Natural killer cell (primary cell): ENCODE measurements around the gene PPP2R5B. TPM values are rescaled to one million over a fixed set of nuclear protein-coding genes. Genes with fewer than 3 reads are reported as not detected.

ENCODE experiments used
- ATAC-seq, 3 donors: fragments of 150-1000 bp in 2 of 3; fragments of 200-7000 bp in 1 of 3; cut with Tn5 transposase; 1 replicate in 1 of 3; 2 replicates in 2 of 3; pipeline ENCODE4 v1.10.0; 2021; ENCODE audit warnings: mild to moderate bottlenecking in 2 of 3, moderate library complexity in 2 of 3
- DNase-seq, 2 donors: peaks; one replicate each; pipeline versions ENCODE4 v3.0.0 to v3.0.0-alpha.2; 2013 to 2021; ENCODE audit warnings: mixed read lengths in 1 of 2
- H3K27ac ChIP-seq: one replicate; pipeline ENCODE4 v1.5.1; 2013; ENCODE audit warnings: mild to moderate bottlenecking, low read length
- H3K27me3 ChIP-seq: one replicate; pipeline ENCODE4 v1.6.1; 2013; ENCODE audit warnings: low read length; ENCODE audit not compliant: control insufficient read depth, insufficient read depth
- H3K36me3 ChIP-seq: one replicate; pipeline ENCODE4 v1.6.1; 2013; ENCODE audit warnings: low read length; ENCODE audit not compliant: control insufficient read depth, insufficient read depth
- H3K4me1 ChIP-seq: one replicate; pipeline ENCODE4 v1.6.1; 2013; ENCODE audit warnings: low read length; ENCODE audit not compliant: control insufficient read depth, insufficient read depth
- H3K4me3 ChIP-seq: one replicate; pipeline ENCODE4 v1.5.1; 2013; ENCODE audit warnings: low read length
- H3K9me3 ChIP-seq: one replicate; pipeline ENCODE4 v1.6.1; 2013; ENCODE audit warnings: low read length; ENCODE audit not compliant: control insufficient read depth, insufficient read depth
- H3K27ac Mint-ChIP-seq, 2 donors: one replicate each; pipeline ENCODE4 v1.8.0; 2022; ENCODE audit warnings: mild to moderate bottlenecking in 2 of 2, mixed read lengths in 2 of 2, moderate library complexity in 1 of 2
- H3K27me3 Mint-ChIP-seq, 2 donors: one replicate each; pipeline ENCODE4 v1.8.0; 2022; ENCODE audit warnings: low read depth in 2 of 2, mixed read lengths in 2 of 2
- H3K36me3 Mint-ChIP-seq: one replicate; pipeline ENCODE4 v1.8.0; 2022; ENCODE audit warnings: mixed read lengths
- H3K4me1 Mint-ChIP-seq, 2 donors: one replicate each; pipeline ENCODE4 v1.8.0; 2022; ENCODE audit warnings: mixed read lengths in 2 of 2
- H3K4me3 Mint-ChIP-seq: one replicate; pipeline ENCODE4 v1.8.0; 2022; ENCODE audit warnings: mild to moderate bottlenecking, moderate library complexity, mixed read lengths
- H3K9me3 Mint-ChIP-seq, 2 donors: one replicate each; pipeline ENCODE4 v1.8.0; 2022; ENCODE audit warnings: mixed read lengths in 2 of 2
- CTCF ChIP-seq: fragments of 200-600 bp; IDR thresholded peaks from one replicate; pipeline ENCODE4 v1.8.0; 2022; ENCODE audit warnings: antibody characterized with exemption
- WGBS: methylation state at CpG from one replicate; pipeline ENCODE4 v1.1.7; 2013; ENCODE audit warnings: missing lambda C conversion rate; ENCODE audit not compliant: insufficient coverage; 5-methylcytosine and 5-hydroxymethylcytosine counted together
- intact Hi-C: fragments of 100-400 bp; cut with micrococcal nuclease; formaldehyde crosslinking; loops from one replicate; pipeline ENCODE4 v1.14.2; 2022
- total RNA-seq, 4 donors: library from RNA; stranded (reverse); fragments of 120-200 nt in 1 of 4; gene quantifications; one replicate each; pipeline versions ENCODE4 v1.2.3 to v1.2.4, GENCODE V29; 2013 to 2022

PPP2R5B gene
- 10 to 100 TPM; 27.8 to 31.5 (median 28.5) TPM for total RNA-seq
- 10.1 TPM for total RNA-seq (2013)

GRCh38 chr11:64923944-64924909 lies at the start of gene PPP2R5B:
PPP2R5B (plus strand) TSS chr11:64924689; CDS start chr11:64925735, 1,046 bp downstream.
- peak within 1 kb of the TSS; percentile 53 for H3K4me3 ChIP-seq
- intact Hi-C loops: no loop called here
- Mint-ChIP-seq H3K36me3 (no peaks in the 10 kb centered on the region), H3K27ac (peak within 1 kb of the TSS; percentile 95 to 99), H3K9me3 (no peaks in the 10 kb centered on the region), H3K4me1 (peaks cover 5 to 23% of the 10 kb centered on the region in 2 donors), H3K27me3 (no peaks in the 10 kb centered on the region), H3K4me3 (peak within 1 kb of the TSS; percentile 97)
- H3K9me3 ChIP-seq: no peaks in the 10 kb centered on the region
- H3K4me1 ChIP-seq: peaks cover 25% of the 10 kb centered on the region
- H3K27ac ChIP-seq: peak within 1 kb of the TSS; percentile 80
- H3K36me3 ChIP-seq: peaks cover 2% of the 10 kb centered on the region
- no peak for TF ChIP-seq CTCF
- peak; percentile 83 to 93 for DNase-seq
- ATAC-seq: peak; percentile 91 to 97 (median 91)
- 2% methylated on average over 47 of the region's 47 CpGs for WGBS
- H3K27me3 ChIP-seq: no peaks in the 10 kb centered on the region

- H3K9me3 ChIP-seq: no peaks in the 10 kb centered on the region
- intact Hi-C loops: no loop called here
- H3K4me1 ChIP-seq: peaks cover 89% of the 10 kb centered on the region
- WGBS: 60% methylated on average over 17 of the region's 17 CpGs
- H3K36me3 Mint-ChIP-seq: no peaks in the 10 kb centered on the region
- H3K4me3 ChIP-seq: peak overlapping the region; percentile 73
- peaks cover 47% of the 10 kb centered on the region for H3K36me3 ChIP-seq
- DNase-seq (peak in 1 of 2 donors; percentile 44), ATAC-seq (no peak)
- H3K27me3 ChIP-seq: no peaks in the 10 kb centered on the region
- peak overlapping the region; percentile 95 for H3K27ac Mint-ChIP-seq
- H3K27me3 Mint-ChIP-seq: no peaks in the 10 kb centered on the region
- TF ChIP-seq CTCF: no peak
- no peaks in the 10 kb centered on the region for H3K9me3 Mint-ChIP-seq
- peaks cover 67 to 84% of the 10 kb centered on the region in 2 donors for H3K4me1 Mint-ChIP-seq
- peak overlapping the region; percentile 98 for H3K4me3 Mint-ChIP-seq
- H3K27ac ChIP-seq: peak overlapping the region; percentile 57
Observed at GRCh38 chr11:64875369-64876228, 48.9 kb upstream of the PPP2R5B start.

- no peaks in the 10 kb centered on the region for H3K36me3 Mint-ChIP-seq
- intact Hi-C loops: no loop called here
Observed at GRCh38 chr11:64876229-64876750, 48.2 kb upstream of the PPP2R5B start.

More at GRCh38 chr11:64876229-64876750, 48.2 kb upstream of the PPP2R5B start:
- Mint-ChIP-seq H3K4me3 (peak overlapping the region; percentile 98), H3K27ac (peak overlapping the region; percentile 95), H3K9me3 (no peaks in the 10 kb centered on the region), H3K4me1 (peaks cover 66 to 83% of the 10 kb centered on the region in 2 donors), H3K27me3 (no peaks in the 10 kb centered on the region)
- Histone ChIP-seq H3K27me3 (no peaks in the 10 kb centered on the region), H3K9me3 (no peaks in the 10 kb centered on the region), H3K27ac (peak overlapping the region; percentile 61), H3K4me1 (peaks cover 89% of the 10 kb centered on the region), H3K36me3 (peaks cover 40% of the 10 kb centered on the region), H3K4me3 (peak overlapping the region; percentile 73)
- no peak for ATAC-seq
- no peak for TF ChIP-seq CTCF
- 19% methylated on average over 11 of the region's 11 CpGs for WGBS
- DNase-seq: peak in 1 of 2 donors; percentile 52
